Heart right ventricle (tissue), 16 donors: ENCODE measurements around the gene CACNA1C. TPM values are rescaled to one million over a fixed set of nuclear protein-coding genes. Genes with fewer than 3 reads are reported as not detected.
A peak's percentile ranks its signal among the peaks of the same experiment; 100 is the strongest.

Experiments used
- ATAC-seq, 8 donors: fragments of 200-7000 bp; cut with Tn5 transposase; one replicate each; pipeline ENCODE4 v1.9.1; 2020; ENCODE audit warnings: mild to moderate bottlenecking in 8 of 8, moderate library complexity in 8 of 8, moderate number of reproducible peaks in 1 of 8
- DNase-seq, 2 donors: peaks; one replicate each; pipeline ENCODE4 v3.0.0-alpha.2; 2020
- H3K27ac ChIP-seq, 10 donors: fragments of 200-600 bp; sonication (generic) in 2 of 10; one replicate each; pipeline versions ENCODE4 v1.5.0 to v1.8.0; 2020 to 2022; ENCODE audit warnings: mild to moderate bottlenecking in 3 of 10
- H3K27me3 ChIP-seq, 7 donors: fragments of 200-600 bp; one replicate each; pipeline ENCODE4 v1.8.0; 2021 to 2022; ENCODE audit warnings: mild to moderate bottlenecking in 2 of 7
- H3K36me3 ChIP-seq, 9 donors: fragments of 200-600 bp; sonication (generic) in 1 of 9; one replicate each; pipeline versions ENCODE4 v1.5.0 to v1.8.0; 2020 to 2022; ENCODE audit warnings: mild to moderate bottlenecking in 2 of 9
- H3K4me1 ChIP-seq, 9 donors: fragments of 200-600 bp; sonication (generic) in 1 of 9; one replicate each; pipeline versions ENCODE4 v1.5.0 to v1.8.0; 2020 to 2022; ENCODE audit warnings: mild to moderate bottlenecking in 4 of 9
- H3K4me3 ChIP-seq, 10 donors: fragments of 200-600 bp; sonication (generic) in 2 of 10; one replicate each; pipeline versions ENCODE4 v1.5.0 to v1.8.0; 2020 to 2022; ENCODE audit warnings: mild to moderate bottlenecking in 7 of 10, moderate library complexity in 2 of 10
- H3K9me3 ChIP-seq, 11 donors: fragments of 200-600 bp in 10 of 11; sonication (generic) in 2 of 11; one replicate each; pipeline versions ENCODE4 v1.5.0 to v1.8.0; 2013 to 2022; ENCODE audit warnings: mild to moderate bottlenecking in 2 of 11, control low read depth in 1 of 11, moderate library complexity in 1 of 11
- CTCF ChIP-seq, 9 donors: fragments of 200-600 bp; sonication (generic) in 2 of 9; IDR thresholded peaks; one replicate each; pipeline versions ENCODE4 v1.5.0 to v1.8.0; 2021 to 2022; ENCODE audit warnings: antibody characterized with exemption in 9 of 9, mild to moderate bottlenecking in 5 of 9, moderate library complexity in 1 of 9
- WGBS, 2 donors: extraction: QIAGEN DNeasy Blood & Tissue Kit; methylation state at CpG; one replicate each; pipeline ENCODE4 v1.1.7; 2013; ENCODE audit warnings: inconsistent platforms in 1 of 2; 5-methylcytosine and 5-hydroxymethylcytosine counted together
- intact Hi-C, 10 donors: fragments of 100-400 bp; cut with DNase I; formaldehyde crosslinking; loops; one replicate each; pipeline versions ENCODE4 v1.11.1 to v1.14.2; 2022
- polyA plus RNA-seq, 2 donors: library from polyadenylated mRNA; stranded (reverse); fragments of 200-250 nt; gene quantifications; one replicate each; pipeline ENCODE4 v1.2.3, GENCODE V29; 2013
- total RNA-seq, 10 donors: library from RNA; stranded (reverse); fragmentation: NEBNext Ultra II Directional in 3 of 10; extraction: Animal tissue kit (Norgen Biotek cat#: 25700) in 3 of 10; gene quantifications; one replicate each; pipeline versions ENCODE4 v1.2.1 to v1.2.4, GENCODE V29; 2021 to 2023
- donor health status: Arrhythmogenic right ventricular cardiomyopathy.
- donor health status: ischemic (EF 13 %, LVEDD 7.1; RV severe dilation, severe dysfunction).
- donor health status: healthy with polysubstance abuse.
- donor health status: DM: no; HTN: yes; CAD: no.
- donor health status: DM: no; HTN: no; CAD: no.
- donor health status: ischemic (EF 25% LVEDD 6.9; RV normal size, moderate dysfunction).
- donor health status: ischemic (EF 25% LVEDD 5.7; RV mildly dilated, moderate dysfunction).
- donor health status: healthy.
- donor health status: DM: yes; HTN: yes; CAD: no.
- donor health status: Ischemic cardiomyopathy.
- donor health status: ischemic (EF 35%, LVEDD 5.7; RV mildly dilated, moderate dysfunction).
- donor health status: nonischemic (EF 11% LVEDD 7.7; RV severe dilation, severe dysfunction).
- donor health status: DM: yes; HTN: yes; CAD: no.
- donor health status: PGD.
- donor health status: ischemic (EF 29% LVEDD 5.4; RV normal size, mild dysfunction).
- donor health status: nonischemic (EF 23%, LVEDD 6.1; RV moderate dilation, normal function).

Gene CACNA1C
- total and polyA plus RNA-seq, 12 donors, result 19.1 to 222 (median 183) TPM

- no peak for DNase-seq
- TF ChIP-seq CTCF (IDR thresholded peaks at IDR 0.05), result no peak
- no peak overlapping the region for H3K27ac ChIP-seq
- no peak overlapping the region for H3K4me3 ChIP-seq
- H3K36me3 ChIP-seq, result peaks cover 0 to 23% (median 0%) of the 10 kb centered on the region in 9 donors
- H3K4me1 ChIP-seq, result peaks cover 0 to 41% (median 31%) of the 10 kb centered on the region in 9 donors
- H3K9me3 ChIP-seq, result no peaks in the 10 kb centered on the region
- no peaks in the 10 kb centered on the region for H3K27me3 ChIP-seq
- WGBS, 2 donors, result 81 to 94% methylated on average over 18 to 19 of the region's 19 CpGs
- intact Hi-C loops, result no loop called here
- ATAC-seq, result peak in 1 of 8 donors; percentile 5
Measured at GRCh38 chr12:2191534-2192153, 138.9 kb downstream of the CACNA1C start.

- H3K27ac ChIP-seq, result peak overlapping the region in 1 of 10 donors; percentile 82
- H3K4me3 ChIP-seq, result no peak overlapping the region
- peaks cover 0 to 23% (median 0%) of the 10 kb centered on the region in 9 donors for H3K36me3 ChIP-seq
- ATAC-seq (no peak), DNase-seq (no peak)
- H3K9me3 ChIP-seq, result no peaks in the 10 kb centered on the region
- intact Hi-C loops, result no loop called here
- no peaks in the 10 kb centered on the region for H3K27me3 ChIP-seq
- peaks cover 0 to 47% (median 34%) of the 10 kb centered on the region in 9 donors for H3K4me1 ChIP-seq
- WGBS, 2 donors, result 83 to 85% methylated on average over 10 of the region's 10 CpGs
- no peak for TF ChIP-seq CTCF (IDR thresholded peaks at IDR 0.05)
Measured at GRCh38 chr12:2192231-2192630, 139.4 kb downstream of the CACNA1C start.

- TF ChIP-seq CTCF (IDR thresholded peaks at IDR 0.05), result no peak
- H3K27me3 ChIP-seq, result no peaks in the 10 kb centered on the region
- peaks cover 8 to 65% (median 48%) of the 10 kb centered on the region in 9 donors for H3K4me1 ChIP-seq
- H3K9me3 ChIP-seq, result no peaks in the 10 kb centered on the region
- DNase-seq, result no peak
- H3K36me3 ChIP-seq, result peaks cover 0 to 17% (median 0%) of the 10 kb centered on the region in 9 donors
- H3K4me3 ChIP-seq, result no peak overlapping the region
- intact Hi-C loops, result no loop called here
- 35 to 47% methylated on average over 4 of the region's 4 CpGs for WGBS, 2 donors
- peak in 4 of 8 donors; percentile 3 to 30 (median 8) for ATAC-seq
- H3K27ac ChIP-seq, result peak overlapping the region in 9 of 10 donors; percentile 26 to 82 (median 47)
Measured at GRCh38 chr12:2194060-2194459, 141.3 kb downstream of the CACNA1C start.

- 12 to 14% methylated on average over 4 of the region's 4 CpGs for whole genome bisulfite sequencing, 2 donors
- Histone ChIP-seq H3K4me3 (no peak overlapping the region), H3K9me3 (no peaks in the 10 kb centered on the region), H3K36me3 (peaks cover 0 to 17% (median 0%) of the 10 kb centered on the region in 9 donors), H3K4me1 (peaks cover 8 to 67% (median 48%) of the 10 kb centered on the region in 9 donors), H3K27ac (peak overlapping the region in 8 of 10 donors; percentile 7 to 82 (median 50)), H3K27me3 (no peaks in the 10 kb centered on the region)
- intact Hi-C loops, result no loop called here
- TF ChIP-seq CTCF (IDR thresholded peaks at IDR 0.05), result no peak
- DNase-seq (no peak), ATAC-seq (peak in 6 of 8 donors; percentile 6 to 49 (median 38))
Measured at GRCh38 chr12:2194571-2194970, 141.8 kb downstream of the CACNA1C start.
